Aorta (tissue), 5 donors: ENCODE measurements around the gene WNT7B. TPM values are rescaled to one million over a fixed set of nuclear protein-coding genes. Genes with fewer than 3 reads are reported as not detected.

Experiments used
- ATAC-seq: fragments of 200-7000 bp; cut with Tn5 transposase; one replicate; pipeline ENCODE4 v1.9.1; 2022; ENCODE audit warnings: moderate library complexity; ENCODE audit not compliant: low FRiP score
- DNase-seq, 2 donors: peaks; one replicate each; pipeline ENCODE4 v3.0.0-alpha.2; 2020
- H3K27ac ChIP-seq, 2 donors: one replicate each; pipeline ENCODE4 v1.5.1; 2013; ENCODE audit warnings: low read length in 2 of 2, mild to moderate bottlenecking in 2 of 2, moderate library complexity in 2 of 2, control low read depth in 1 of 2, inconsistent platforms in 1 of 2, low read depth in 1 of 2
- H3K27me3 ChIP-seq, 2 donors: one replicate each; pipeline ENCODE4 v1.6.1; 2013; ENCODE audit warnings: control low read depth in 1 of 2, low read length in 1 of 2, mild to moderate bottlenecking in 1 of 2, moderate library complexity in 1 of 2; ENCODE audit not compliant: insufficient read depth in 2 of 2, control insufficient read depth in 1 of 2
- H3K36me3 ChIP-seq, 2 donors: one replicate each; pipeline ENCODE4 v1.6.1; 2013; ENCODE audit warnings: control low read depth in 1 of 2, low read length in 1 of 2, mild to moderate bottlenecking in 1 of 2; ENCODE audit not compliant: insufficient read depth in 2 of 2, control insufficient read depth in 1 of 2
- H3K4me1 ChIP-seq, 2 donors: one replicate each; pipeline ENCODE4 v1.6.1; 2013; ENCODE audit warnings: low read length in 2 of 2, control low read depth in 1 of 2, mild to moderate bottlenecking in 1 of 2, moderate library complexity in 1 of 2; ENCODE audit not compliant: insufficient read depth in 2 of 2, control insufficient read depth in 1 of 2
- H3K4me3 ChIP-seq, 2 donors: one replicate each; pipeline ENCODE4 v1.5.1; 2013; ENCODE audit warnings: low read length in 2 of 2, control low read depth in 1 of 2, mild to moderate bottlenecking in 1 of 2
- H3K9me3 ChIP-seq: one replicate; pipeline ENCODE4 v1.6.1; 2013; ENCODE audit warnings: mild to moderate bottlenecking, low read length; ENCODE audit not compliant: control insufficient read depth
- WGBS, 2 donors: extraction: QIAGEN DNeasy Blood & Tissue Kit; methylation state at CpG; one replicate each; pipeline ENCODE4 v1.1.7; 2013; 5-methylcytosine and 5-hydroxymethylcytosine counted together
- intact Hi-C, 2 donors: fragments of 100-400 bp; cut with DNase I; formaldehyde crosslinking; loops; one replicate each; pipeline versions ENCODE4 v1.14.2 to v1.15.0; 2022
- polyA plus RNA-seq, 2 donors: library from polyadenylated mRNA; stranded (reverse); fragments of 200-250 nt; gene quantifications; one replicate each; pipeline ENCODE4 v1.2.3, GENCODE V29; 2013
- total RNA-seq, 2 donors: library from RNA; stranded (reverse); fragmentation: NEBNext Ultra II Directional; extraction: Animal tissue kit (Norgen Biotek cat#: 25700); gene quantifications; one replicate each; pipeline ENCODE4 v1.2.1, GENCODE V29; 2021
- donor health status: healthy with polysubstance abuse.
- donor health status: Bipolar disorder and iron deficiency.
- donor health status: DM: no; HTN: no; CAD: no.
- donor health status: DM: no; HTN: no; CAD: no.
- donor health status: DM: yes; HTN: yes; CAD: no.

WNT7B gene
- total and polyA plus RNA-seq, 4 donors, result not detected

DNA sequence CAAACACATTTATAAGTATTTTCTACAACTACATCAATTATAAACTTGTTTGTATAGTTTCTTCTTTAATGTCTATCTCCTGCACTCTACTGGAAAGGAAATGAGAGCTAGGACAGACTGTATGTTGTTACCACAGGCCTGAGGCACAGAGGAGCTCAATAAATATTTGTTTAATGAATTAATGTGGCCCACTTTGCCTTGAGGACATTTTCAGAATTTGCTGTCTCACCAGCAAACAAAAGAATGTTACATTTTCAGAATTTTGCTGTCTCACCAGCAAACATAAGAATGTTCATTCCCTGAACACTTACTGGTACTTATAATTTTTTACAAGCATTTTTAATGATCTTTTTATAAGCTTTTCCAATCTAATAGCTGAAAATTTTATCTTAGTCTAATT, 41.9 kb upstream of the WNT7B start:
- intact Hi-C loops, result no loop called here
- no peak for ATAC-seq
- Histone ChIP-seq H3K36me3 (no peaks in the 10 kb centered on the region), H3K27me3 (no peaks in the 10 kb centered on the region), H3K27ac (no peak overlapping the region), H3K4me1 (no peaks in the 10 kb centered on the region), H3K4me3 (no peak overlapping the region), H3K9me3 (no peaks in the 10 kb centered on the region)
- DNase-seq, result no peak

DNA sequence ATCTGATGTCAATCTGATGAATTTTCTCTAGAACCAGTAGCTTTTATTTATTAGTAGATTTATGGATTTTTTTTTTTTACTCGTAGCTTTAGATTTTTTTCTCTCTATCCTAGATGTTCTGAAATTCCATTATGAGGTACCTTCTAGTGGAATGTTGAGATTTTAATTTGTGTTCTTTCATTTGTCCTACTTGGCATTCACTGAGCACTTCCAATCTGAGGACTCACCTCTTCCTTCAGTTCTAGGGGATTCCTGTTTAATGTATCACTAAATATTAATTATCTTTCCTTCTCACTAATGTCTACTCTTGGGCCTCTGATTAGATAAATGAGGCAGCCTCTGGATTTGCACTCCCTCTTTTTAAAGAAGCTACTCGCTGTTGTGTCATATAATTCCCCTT, 40.2 kb upstream of the WNT7B start:
- no peak for DNase-seq
- no peak overlapping the region for H3K4me3 ChIP-seq
- no peak for ATAC-seq
- WGBS, 2 donors, result 78 to 79% methylated on average over 2 of the region's 2 CpGs
- H3K4me1 ChIP-seq, result no peaks in the 10 kb centered on the region
- H3K27me3 ChIP-seq, result no peaks in the 10 kb centered on the region
- H3K27ac ChIP-seq, result no peak overlapping the region
- no peaks in the 10 kb centered on the region for H3K36me3 ChIP-seq
- H3K9me3 ChIP-seq, result no peaks in the 10 kb centered on the region
- intact Hi-C loops, result no loop called here

DNA sequence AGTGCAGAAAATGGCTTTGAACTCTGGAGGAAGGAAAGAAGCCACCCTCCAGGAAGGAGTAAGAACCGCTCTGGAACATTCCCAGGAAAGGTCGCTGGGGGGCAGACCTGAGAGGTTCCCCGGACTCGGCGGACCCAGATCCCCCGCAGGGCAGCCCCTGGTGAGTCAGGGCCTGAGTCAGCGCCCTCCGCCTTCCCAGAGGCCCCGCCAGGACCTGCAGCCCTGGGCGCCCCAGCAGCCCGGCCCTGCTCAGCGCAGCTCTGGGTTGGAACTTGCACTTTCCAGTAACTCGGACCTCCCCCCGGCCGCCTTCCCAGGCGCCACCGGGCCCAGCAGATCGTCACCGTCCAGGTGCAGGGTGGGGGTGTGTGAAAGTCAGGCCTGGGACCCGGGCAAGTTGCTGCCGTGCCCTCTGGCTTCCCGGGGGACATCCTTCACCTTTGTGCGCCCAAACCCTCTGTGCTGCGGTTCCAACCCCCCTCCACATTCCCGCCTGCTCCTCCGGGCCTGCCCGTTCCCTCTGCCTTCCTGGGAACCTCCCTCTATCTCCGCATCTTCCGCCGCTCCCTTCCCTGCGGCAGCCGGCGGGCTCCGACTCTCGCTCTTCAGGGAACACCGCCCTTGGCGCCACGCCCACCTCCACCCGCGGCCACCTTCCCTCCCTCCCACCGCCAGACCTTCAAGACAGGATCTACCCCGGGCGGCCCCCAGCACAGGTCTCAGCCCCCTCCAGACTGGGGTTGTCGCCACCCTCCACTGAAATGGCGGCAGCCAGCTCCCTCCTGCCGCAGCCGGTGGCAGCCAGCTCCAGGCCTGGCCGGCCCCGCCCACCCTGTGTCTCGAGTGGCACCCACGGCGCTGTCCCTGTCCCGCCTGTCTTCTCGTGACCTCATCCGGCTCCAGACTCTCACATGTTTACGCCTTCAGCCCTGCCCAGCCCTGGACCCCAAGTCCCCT, 36.8 kb upstream of the WNT7B start:
- intact Hi-C loops, result loop anchor here in 1 of 2 donors (5.0 kb wide), 2 partner anchors 44 to 59 kb away; no protein-coding TSS in a partner anchor
- no peaks in the 10 kb centered on the region for H3K36me3 ChIP-seq
- ATAC-seq (peak; percentile 96), DNase-seq (peak; percentile 98 to 99)
- H3K4me1 ChIP-seq, result no peaks in the 10 kb centered on the region
- WGBS, 2 donors, result 1% methylated on average over 52 to 56 of the region's 56 CpGs
- H3K9me3 ChIP-seq, result no peaks in the 10 kb centered on the region
- H3K4me3 ChIP-seq, result peak overlapping the region in 1 of 2 donors; percentile 46
- no peaks in the 10 kb centered on the region for H3K27me3 ChIP-seq
- H3K27ac ChIP-seq, result peak overlapping the region; percentile 90 to 97

DNA sequence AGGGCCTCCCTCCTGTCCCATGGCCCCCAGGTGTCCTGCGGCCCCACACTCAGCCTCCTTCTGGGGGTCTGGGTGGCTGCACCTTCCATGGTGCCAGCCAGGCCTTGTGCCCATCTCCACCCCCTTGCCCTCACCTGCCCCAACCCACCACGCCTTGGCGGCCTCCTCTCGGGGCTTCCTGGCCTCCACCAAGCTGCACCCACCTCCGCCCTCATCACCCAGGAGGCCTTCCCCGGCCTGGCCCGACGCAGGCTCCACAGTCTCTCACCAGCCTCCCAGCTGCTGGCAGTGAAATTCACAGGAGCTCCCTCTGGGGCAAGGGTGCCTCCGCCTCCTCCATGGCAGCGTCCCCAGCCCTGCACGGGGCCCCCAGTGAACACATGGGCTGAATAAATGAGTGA, 35.9 kb upstream of the WNT7B start:
- WGBS, 2 donors, result 31% methylated on average over 11 of the region's 11 CpGs
- intact Hi-C loops, result loop anchor here in 1 of 2 donors (5.0 kb wide), 2 partner anchors 44 to 59 kb away; no protein-coding TSS in a partner anchor
- Histone ChIP-seq H3K36me3 (no peaks in the 10 kb centered on the region), H3K27me3 (no peaks in the 10 kb centered on the region), H3K27ac (peak overlapping the region in 1 of 2 donors; percentile 97), H3K4me3 (no peak overlapping the region), H3K9me3 (no peaks in the 10 kb centered on the region), H3K4me1 (no peaks in the 10 kb centered on the region)
- ATAC-seq, result peak; percentile 1
- DNase-seq, result peak in 1 of 2 donors; percentile 79

DNA sequence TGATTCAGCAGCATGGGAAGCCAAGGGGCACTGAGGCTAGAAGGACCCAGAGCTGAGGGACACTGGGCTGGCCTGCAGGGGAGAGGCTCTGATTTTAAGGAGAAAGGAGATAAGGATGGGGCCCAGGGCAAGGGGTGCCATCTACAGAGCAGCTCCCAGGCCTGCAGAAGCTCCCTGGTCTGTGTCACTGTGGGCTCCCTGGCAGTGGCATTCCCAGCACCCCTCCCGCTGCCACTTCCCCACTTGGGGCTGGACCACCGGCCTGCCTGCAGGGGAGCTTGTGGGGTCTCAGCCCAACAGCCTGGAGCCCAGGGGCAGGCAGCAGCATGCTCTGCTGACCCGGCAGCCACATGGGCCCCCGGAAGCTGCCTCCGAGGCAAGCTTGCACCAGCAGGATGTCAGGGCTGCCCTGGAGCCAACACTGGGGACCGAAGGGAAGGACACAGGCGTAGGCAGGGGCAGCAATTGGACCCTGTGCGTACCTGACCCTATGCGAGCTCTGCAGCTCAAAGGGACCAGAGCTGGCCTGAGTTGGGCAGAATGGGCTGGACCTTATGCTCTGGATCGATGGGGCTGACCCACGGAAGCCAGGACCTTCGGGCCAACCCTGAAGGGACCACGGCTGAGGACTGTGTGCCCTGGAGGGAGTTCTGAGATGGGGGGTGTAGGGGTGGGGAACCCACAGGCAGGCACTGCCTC, 35.4 kb upstream of the WNT7B start:
- Histone ChIP-seq H3K27ac (peak overlapping the region in 1 of 2 donors; percentile 97), H3K36me3 (no peaks in the 10 kb centered on the region), H3K4me3 (no peak overlapping the region), H3K27me3 (no peaks in the 10 kb centered on the region), H3K4me1 (no peaks in the 10 kb centered on the region), H3K9me3 (no peaks in the 10 kb centered on the region)
- DNase-seq (peak in 1 of 2 donors; percentile 74), ATAC-seq (no peak)
- intact Hi-C loops, result loop anchor here in 1 of 2 donors (5.0 kb wide), 2 partner anchors 45 to 60 kb away; no protein-coding TSS in a partner anchor
- 84 to 90% methylated on average over 12 to 13 of the region's 13 CpGs for WGBS, 2 donors

DNA sequence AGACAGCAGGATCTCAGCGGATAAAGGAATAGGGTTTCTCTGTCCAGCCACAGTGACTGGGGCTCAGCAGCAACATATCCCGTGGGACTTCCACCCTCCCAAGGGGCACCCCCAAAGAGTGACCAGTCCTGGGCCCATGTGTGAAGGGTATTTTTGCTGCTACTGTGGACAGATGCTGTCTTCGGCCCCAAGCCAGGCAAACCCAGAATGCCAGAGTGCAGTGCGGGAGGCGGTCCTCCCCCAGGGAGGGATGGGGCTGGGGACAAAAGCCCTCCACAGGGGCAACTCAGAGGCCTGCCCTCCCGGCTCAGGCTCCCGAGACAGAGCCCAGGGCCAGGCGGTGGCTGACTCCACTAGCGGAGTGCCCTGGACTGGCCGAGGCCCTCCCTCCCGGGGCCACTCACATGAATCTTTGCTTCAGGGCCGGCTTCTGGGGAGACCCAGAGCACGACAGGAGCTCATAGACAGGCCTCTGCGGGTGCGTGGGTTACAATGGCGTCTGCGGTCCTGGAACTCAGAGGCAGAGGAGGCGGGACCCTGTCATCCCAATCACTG, 34.7 kb upstream of the WNT7B start:
- no peaks in the 10 kb centered on the region for H3K36me3 ChIP-seq
- no peaks in the 10 kb centered on the region for H3K9me3 ChIP-seq
- H3K4me1 ChIP-seq, result no peaks in the 10 kb centered on the region
- no peak overlapping the region for H3K27ac ChIP-seq
- ATAC-seq (no peak), DNase-seq (peak in 1 of 2 donors; percentile 74)
- no peak overlapping the region for H3K4me3 ChIP-seq
- intact Hi-C loops, result loop anchor here in 1 of 2 donors (5.0 kb wide), 2 partner anchors 46 to 61 kb away; no protein-coding TSS in a partner anchor
- H3K27me3 ChIP-seq, result no peaks in the 10 kb centered on the region
- 84 to 94% methylated on average over 17 to 18 of the region's 18 CpGs for WGBS, 2 donors

DNA sequence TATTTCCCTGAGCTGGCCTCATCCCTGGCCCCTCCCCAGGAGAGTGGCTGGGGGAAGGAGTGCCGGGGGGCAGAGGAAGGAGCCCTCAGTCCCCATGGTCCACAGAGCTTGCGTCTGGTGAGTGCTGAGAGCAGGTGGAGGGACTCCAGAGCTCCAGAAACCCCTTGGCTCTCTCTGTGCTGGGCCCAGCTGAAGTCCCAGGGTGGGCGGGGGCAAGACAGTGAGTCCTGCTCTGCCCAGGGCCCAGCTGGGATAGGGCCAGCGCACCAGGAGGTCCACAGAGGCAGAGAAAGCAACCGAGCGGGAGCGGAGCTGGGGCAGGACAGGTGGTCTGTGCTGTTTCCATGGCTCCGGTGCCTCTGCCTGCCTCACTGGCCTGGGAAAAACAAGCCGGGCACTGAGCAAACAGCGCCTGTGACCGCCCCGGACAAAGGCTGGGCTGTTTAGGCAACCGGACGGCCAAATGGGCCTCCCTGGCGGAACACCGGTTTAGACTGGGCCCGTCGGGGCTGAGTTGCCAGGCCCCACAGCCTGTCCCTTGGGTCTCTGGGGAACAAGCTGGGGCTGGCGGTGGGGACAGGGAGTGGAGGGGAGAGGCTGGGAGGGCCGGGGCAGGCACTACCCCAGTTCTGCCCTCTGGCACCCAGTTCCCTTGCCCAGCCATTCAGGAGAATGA, 34.1 kb upstream of the WNT7B start:
- peak in 1 of 2 donors; percentile 72 for DNase-seq
- no peak overlapping the region for H3K27ac ChIP-seq

More for the DNA sequence above, 34.1 kb upstream of the WNT7B start:
- intact Hi-C loops, result loop anchor here in 1 of 2 donors (5.0 kb wide), 2 partner anchors 46 to 61 kb away; no protein-coding TSS in a partner anchor
- no peaks in the 10 kb centered on the region for H3K27me3 ChIP-seq
- no peaks in the 10 kb centered on the region for H3K4me1 ChIP-seq
- no peaks in the 10 kb centered on the region for H3K9me3 ChIP-seq
- WGBS, 2 donors, result 94 to 95% methylated on average over 20 of the region's 20 CpGs
- no peaks in the 10 kb centered on the region for H3K36me3 ChIP-seq
- no peak for ATAC-seq
- no peak overlapping the region for H3K4me3 ChIP-seq
